ENCODE measurements around the gene IRF2BPL. TPM values are rescaled to one million over a fixed set of nuclear protein-coding genes. Genes with fewer than 3 reads are reported as not detected.
A peak's percentile ranks its signal among the peaks of the same experiment; 100 is the strongest.
"Not testable (repeated sequence)": the region's sequence is repeated elsewhere in the genome, so short reads cannot be mapped to it uniquely, and the experiment has no call there.

Gene IRF2BPL
- polyA plus RNA-seq, 4 donors: 47.2 to 59.6 (median 52.8) TPM

- DNase-seq (ENCODE audit: low read depth in 4 of 4, low spot score in 3 of 4): no peak
Measured at GRCh38 chr14:77036484-77037214, 8.1 kb upstream of the IRF2BPL start.

- DNase-seq (ENCODE audit: low read depth in 4 of 4, low spot score in 3 of 4): no peak
Measured at GRCh38 chr14:77035267-77035666, 6.8 kb upstream of the IRF2BPL start.

- DNase-seq (ENCODE audit: low read depth in 4 of 4, low spot score in 3 of 4): no peak
Measured at GRCh38 chr14:77033622-77034589, 5.4 kb upstream of the IRF2BPL start.

GRCh38 chr14:77032844-77033621, 4.5 kb upstream of the IRF2BPL start:
- peak in 3 of 4 donors; percentile 90 to 94 (median 90) for DNase-seq (ENCODE audit: low read depth in 4 of 4, low spot score in 3 of 4)

DNA sequence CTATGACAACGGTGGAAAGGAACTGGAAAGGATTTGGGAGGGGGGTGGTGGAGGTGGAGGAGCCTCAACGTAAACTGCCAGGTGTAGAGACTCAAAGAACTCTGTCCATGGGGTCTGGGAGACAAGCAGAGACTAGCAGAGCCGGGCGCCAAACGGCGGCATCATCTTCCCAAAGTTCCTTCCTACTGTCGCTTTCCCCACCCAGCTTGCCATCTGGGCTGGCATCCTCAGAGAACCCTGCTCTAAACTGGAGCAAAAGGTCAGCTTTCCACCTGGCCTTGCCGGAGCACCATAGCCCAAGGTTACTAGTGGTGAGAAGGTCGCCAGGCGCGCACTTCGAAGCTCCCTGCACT, 4.0 kb upstream of the IRF2BPL start:
- DNase-seq (ENCODE audit: low read depth in 4 of 4, low spot score in 3 of 4): no peak

DNA sequence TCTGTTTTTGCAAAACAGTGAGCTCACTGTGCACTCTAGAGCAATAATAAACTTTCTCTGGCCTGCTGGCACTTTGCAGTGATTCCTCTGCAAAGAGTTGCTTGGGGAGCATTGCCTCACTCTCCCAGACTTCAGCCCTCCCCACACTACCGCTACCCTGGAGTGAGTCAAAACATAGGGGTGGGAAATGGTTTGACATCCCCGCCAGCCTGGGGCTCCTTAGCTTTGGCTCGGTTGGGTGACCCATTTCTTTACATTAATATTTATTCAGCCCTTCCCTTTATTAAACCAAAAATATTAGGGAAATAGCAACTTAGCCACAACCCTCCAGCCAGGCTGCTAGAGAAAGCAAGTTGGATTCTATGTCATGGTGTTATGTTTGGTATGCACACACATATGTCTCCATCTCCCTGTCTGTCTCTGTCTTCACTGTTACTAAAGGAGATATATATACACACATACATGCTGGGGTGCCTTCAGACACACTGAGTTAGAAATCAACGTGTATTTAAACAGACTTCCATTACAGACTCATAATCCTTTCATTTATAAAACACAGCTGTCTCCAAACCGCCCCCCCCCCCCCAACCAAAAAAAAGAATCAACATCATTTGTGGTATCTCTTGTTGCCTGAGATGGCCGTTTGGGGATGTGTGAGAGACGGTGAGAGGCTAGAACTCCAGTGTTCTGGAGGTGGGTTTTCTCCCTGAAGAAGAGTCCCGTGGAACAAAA, 3.4 kb upstream of the IRF2BPL start:
- no peak for DNase-seq (ENCODE audit: low read depth in 4 of 4, low spot score in 3 of 4)

- no peak for DNase-seq (ENCODE audit: low read depth in 4 of 4, low spot score in 3 of 4)
Measured at GRCh38 chr14:77027538-77028383, 747 bp downstream of the IRF2BPL start.

DNA sequence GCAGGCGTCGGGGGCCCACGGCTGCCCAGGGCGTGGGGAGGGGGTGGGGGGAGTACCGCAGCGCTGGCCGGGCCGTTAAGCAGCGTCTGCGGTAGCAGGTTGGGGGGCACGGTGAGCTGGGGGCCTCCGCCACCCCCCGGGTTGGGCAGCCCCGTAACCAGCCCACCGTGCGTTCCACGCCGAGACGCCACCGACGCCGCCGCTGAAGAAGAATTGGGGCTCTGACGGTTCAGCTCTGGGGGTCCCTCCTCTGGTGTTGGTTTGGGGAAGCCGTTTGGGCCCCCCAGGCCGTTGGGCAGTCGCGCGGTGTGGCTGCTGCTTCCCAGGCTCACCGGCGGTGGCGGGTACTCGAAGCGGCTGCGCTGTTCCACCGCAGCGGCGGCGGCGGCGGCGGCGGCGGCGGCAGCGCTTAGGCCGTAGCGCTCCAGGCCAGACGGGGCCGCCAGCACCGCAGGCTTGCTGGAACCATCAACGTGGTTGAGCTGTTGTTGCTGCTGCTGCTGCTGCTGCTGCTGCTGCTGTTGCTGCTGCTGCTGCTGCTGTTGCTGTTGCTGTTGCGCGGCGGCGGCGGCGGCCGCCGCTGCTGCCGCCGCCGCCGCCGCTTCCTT, 1.5 kb downstream of the IRF2BPL start:
- no peak for DNase-seq (ENCODE audit: low read depth in 4 of 4, low spot score in 3 of 4)

DNA sequence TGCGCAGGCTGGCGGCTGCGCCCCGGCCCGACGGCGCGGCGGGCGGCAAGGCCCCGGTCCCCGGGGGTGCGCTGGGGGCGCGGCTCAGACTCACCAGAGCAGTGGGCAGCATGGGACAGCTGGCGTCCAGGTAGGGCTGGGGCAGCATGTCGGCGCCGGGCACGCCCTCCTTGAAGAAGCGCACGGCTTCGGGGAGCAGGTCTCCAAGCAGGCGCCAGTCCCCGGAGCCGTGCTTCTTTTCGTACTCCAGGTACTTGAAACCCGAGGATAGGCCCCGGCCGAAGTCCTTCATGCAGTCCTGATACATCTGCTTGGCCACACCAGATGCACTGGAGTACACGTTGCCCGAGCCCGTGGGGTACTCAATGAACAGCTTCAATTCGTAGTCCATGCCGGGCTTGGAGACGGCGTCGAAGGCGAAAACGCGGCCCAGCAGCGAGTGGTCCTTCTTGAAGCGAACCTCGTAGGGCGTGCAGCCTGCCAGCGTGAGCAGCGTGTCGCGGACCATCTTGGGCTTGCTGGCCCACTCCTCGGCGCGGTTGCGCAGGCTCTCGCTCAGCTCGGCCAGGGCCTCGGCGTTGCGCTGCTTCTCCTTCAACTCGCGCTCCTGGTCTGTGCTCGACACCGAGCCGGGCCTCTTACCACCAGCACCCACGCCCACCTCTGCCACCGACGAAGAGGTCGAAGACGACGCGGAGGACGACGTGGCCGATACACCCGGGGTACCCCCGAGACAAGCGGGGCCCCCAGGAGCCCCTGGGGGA, 2.2 kb downstream of the IRF2BPL start:
- DNase-seq (ENCODE audit: low read depth in 4 of 4, low spot score in 3 of 4): no peak

DNA sequence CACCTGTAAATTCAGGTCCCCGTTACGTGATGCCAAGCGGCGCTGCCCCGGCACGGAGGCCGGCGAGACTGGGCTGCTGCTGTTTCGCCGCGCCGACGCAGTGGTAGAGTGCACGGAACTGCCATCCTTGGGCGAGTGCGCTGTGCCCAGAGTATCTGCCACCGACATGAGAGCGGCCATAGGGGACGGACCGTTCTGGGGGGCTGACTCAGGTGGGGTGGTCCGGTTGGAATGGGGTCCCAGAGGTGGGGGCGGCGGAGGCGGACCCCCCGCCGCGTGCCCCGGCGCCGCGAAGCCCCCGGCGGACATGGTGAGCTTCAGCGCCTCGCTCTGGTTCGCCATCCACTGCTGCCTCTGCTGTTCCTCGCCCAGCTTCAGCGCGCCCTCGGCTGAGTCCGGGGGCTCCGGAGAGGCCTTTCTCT, 2.8 kb downstream of the IRF2BPL start:
- DNase-seq (ENCODE audit: low read depth in 4 of 4, low spot score in 3 of 4): no peak

DNA sequence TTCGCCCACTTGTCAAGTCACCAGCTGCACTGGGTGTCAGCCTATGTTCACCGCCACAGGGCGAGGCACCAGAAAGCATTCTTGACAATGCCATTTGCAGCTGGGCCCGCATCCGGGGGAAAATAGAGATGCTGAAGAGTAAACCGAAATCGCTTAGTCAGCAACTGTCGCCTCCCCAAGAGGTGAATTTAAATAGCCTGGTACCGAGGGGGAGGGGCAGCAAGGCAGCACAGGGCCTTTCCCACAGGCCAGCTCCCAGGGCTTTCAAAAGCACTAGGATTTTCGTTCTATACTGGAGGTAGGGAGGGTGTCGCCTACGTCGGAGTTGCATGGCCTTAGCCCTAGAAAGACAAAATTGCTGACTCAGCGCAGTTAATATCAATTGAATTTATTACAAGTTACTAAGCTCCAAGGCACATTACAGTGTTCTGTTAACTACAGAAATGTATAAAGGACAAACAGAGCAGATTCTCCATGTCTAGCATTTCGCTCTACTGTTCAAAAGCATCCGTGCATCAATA, 4.3 kb downstream of the IRF2BPL start:
- DNase-seq (ENCODE audit: low read depth in 4 of 4, low spot score in 3 of 4): no peak

GRCh38 chr14:77023001-77023996, 5.2 kb downstream of the IRF2BPL start:
- DNase-seq (ENCODE audit: low read depth in 4 of 4, low spot score in 3 of 4): no peak

DNA sequence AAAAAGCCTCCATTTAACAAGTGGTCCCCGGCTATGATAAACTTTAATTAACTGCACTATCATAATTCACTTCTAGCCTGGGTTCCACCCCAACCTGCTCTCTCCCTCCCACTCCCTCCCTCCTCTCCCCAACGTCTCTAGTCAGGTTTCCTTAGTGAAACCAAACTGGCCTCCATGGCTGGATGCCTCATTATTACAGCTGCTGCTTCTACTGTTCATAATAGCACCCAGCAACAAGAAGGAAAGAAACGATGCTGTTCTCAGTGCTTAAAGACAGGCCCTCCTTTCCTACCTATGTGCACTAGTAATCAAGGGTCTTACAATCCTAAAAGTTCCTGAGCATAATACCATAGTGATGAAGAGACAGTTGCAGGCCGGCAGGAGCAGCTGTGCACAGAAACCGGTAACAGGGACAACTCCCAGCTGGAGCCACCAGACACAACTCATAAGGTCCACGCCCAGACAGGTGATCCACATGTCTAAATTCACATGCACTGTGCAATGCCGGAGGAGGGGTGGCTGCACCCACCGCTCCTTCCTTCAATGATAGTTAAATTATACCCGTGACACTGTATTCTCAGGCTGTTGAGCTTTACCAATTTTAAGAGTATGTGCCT, 6.2 kb downstream of the IRF2BPL start:
- no peak for DNase-seq (ENCODE audit: low read depth in 4 of 4, low spot score in 3 of 4)

GRCh38 chr14:77021424-77021823, 7.1 kb downstream of the IRF2BPL start:
- not testable (repeated sequence) for DNase-seq (ENCODE audit: low read depth in 4 of 4, low spot score in 3 of 4)

- DNase-seq (ENCODE audit: low read depth in 4 of 4, low spot score in 3 of 4): no peak
Measured at GRCh38 chr14:77018785-77019184, 9.7 kb downstream of the IRF2BPL start.

DNA sequence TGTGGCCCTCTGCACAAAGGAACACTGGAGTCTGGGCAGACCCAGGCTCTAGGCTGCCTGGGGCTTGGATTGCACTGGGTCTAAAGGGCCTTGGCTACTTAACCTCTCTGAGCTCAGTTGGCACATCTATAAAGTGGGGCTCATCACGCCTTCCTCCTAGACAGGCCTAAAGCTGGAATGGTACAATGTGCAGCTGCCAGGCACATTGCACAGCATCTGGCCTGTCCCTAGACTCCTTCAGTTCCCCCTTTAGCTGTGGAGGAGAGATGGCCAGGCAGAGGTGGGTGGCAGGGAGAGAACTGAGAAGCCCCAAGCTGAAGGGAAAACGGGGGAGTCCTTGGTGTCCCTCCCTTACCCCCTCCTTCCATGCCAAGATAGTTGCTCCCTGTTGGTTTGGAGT, 10.8 kb downstream of the IRF2BPL start:
- DNase-seq (ENCODE audit: low read depth in 4 of 4, low spot score in 3 of 4): no peak

Measured in right renal pelvis (tissue), 4 donors.